Skeletal muscle tissue (tissue), 4 donors: ENCODE measurements around the gene DACT1. TPM values are rescaled to one million over a fixed set of nuclear protein-coding genes. Genes with fewer than 3 reads are reported as not detected.

Experiments
- H3K27ac ChIP-seq: one replicate; pipeline ENCODE4 v1.7.0; 2013; ENCODE audit warnings: mild to moderate bottlenecking, low read depth, low read length, inconsistent platforms
- H3K27me3 ChIP-seq, 3 donors: one replicate each; pipeline ENCODE4 v1.7.0; 2013; ENCODE audit warnings: low read length in 3 of 3; ENCODE audit not compliant: control insufficient read depth in 3 of 3, insufficient read depth in 3 of 3
- H3K36me3 ChIP-seq, 3 donors: one replicate each; pipeline ENCODE4 v1.7.0; 2013; ENCODE audit warnings: low read length in 3 of 3; ENCODE audit not compliant: control insufficient read depth in 3 of 3, insufficient read depth in 3 of 3
- H3K4me1 ChIP-seq, 3 donors: one replicate each; pipeline ENCODE4 v1.7.0; 2013; ENCODE audit warnings: low read length in 3 of 3, mild to moderate bottlenecking in 3 of 3; ENCODE audit not compliant: control insufficient read depth in 3 of 3, insufficient read depth in 3 of 3
- H3K4me3 ChIP-seq, 3 donors: one replicate each; pipeline ENCODE4 v1.7.0; 2013; ENCODE audit warnings: low read length in 3 of 3
- H3K9ac ChIP-seq, 3 donors: one replicate each; pipeline ENCODE4 v1.7.0; 2013; ENCODE audit warnings: low read length in 3 of 3, mild to moderate bottlenecking in 3 of 3, moderate library complexity in 2 of 3, low read depth in 1 of 3
- H3K9me3 ChIP-seq, 3 donors: one replicate each; pipeline ENCODE4 v1.7.0; 2013; ENCODE audit warnings: low read length in 3 of 3; ENCODE audit not compliant: control insufficient read depth in 3 of 3
- total RNA-seq: library from RNA; depleted of rRNA; stranded (reverse); fragments of >200 nt; gene quantifications from one replicate; pipeline ENCODE4 v1.2.3, GENCODE V29; 2014
- donor health status: Osteomylitis.

The DACT1 gene
- total RNA-seq, 1 donor from 2014 or later, result 32.4 TPM

GRCh38 chr14:58645641-58646040 is 7.9 kb downstream of the DACT1 start:
- Histone ChIP-seq H3K9ac (no peak overlapping the region), H3K9me3 (no peaks in the 10 kb centered on the region), H3K27ac (no peak overlapping the region), H3K4me3 (no peak overlapping the region), H3K36me3 (peaks cover 9 to 49% (median 29%) of the 10 kb centered on the region in 3 donors), H3K27me3 (no peaks in the 10 kb centered on the region), H3K4me1 (no peaks in the 10 kb centered on the region)

DNA sequence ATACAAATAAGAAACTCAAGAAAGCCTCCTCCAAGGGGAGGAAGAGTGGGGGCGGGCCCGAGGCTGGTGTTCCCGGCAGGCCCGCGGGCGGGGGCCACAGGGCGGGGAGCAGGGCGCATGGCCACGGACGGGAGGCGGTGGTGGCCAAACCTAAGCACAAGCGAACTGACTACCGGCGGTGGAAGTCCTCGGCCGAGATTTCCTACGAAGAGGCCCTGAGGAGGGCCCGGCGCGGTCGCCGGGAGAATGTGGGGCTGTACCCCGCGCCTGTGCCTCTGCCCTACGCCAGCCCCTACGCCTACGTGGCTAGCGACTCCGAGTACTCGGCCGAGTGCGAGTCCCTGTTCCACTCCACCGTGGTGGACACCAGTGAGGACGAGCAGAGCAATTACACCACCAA is 8.7 kb downstream of the DACT1 start:
- no peak overlapping the region for H3K27ac ChIP-seq
- H3K9me3 ChIP-seq, result no peaks in the 10 kb centered on the region
- no peaks in the 10 kb centered on the region for H3K4me1 ChIP-seq
- peaks cover 9 to 45% (median 27%) of the 10 kb centered on the region in 3 donors for H3K36me3 ChIP-seq
- no peak overlapping the region for H3K9ac ChIP-seq
- no peaks in the 10 kb centered on the region for H3K27me3 ChIP-seq
- no peak overlapping the region for H3K4me3 ChIP-seq

GRCh38 chr14:58647777-58648176 is 10.0 kb downstream of the DACT1 start:
- H3K4me1 ChIP-seq, result no peaks in the 10 kb centered on the region
- no peak overlapping the region for H3K4me3 ChIP-seq
- peaks cover 9 to 36% (median 19%) of the 10 kb centered on the region in 3 donors for H3K36me3 ChIP-seq
- no peak overlapping the region for H3K27ac ChIP-seq
- no peak overlapping the region for H3K9ac ChIP-seq
- H3K9me3 ChIP-seq, result no peaks in the 10 kb centered on the region
- H3K27me3 ChIP-seq, result no peaks in the 10 kb centered on the region

DNA sequence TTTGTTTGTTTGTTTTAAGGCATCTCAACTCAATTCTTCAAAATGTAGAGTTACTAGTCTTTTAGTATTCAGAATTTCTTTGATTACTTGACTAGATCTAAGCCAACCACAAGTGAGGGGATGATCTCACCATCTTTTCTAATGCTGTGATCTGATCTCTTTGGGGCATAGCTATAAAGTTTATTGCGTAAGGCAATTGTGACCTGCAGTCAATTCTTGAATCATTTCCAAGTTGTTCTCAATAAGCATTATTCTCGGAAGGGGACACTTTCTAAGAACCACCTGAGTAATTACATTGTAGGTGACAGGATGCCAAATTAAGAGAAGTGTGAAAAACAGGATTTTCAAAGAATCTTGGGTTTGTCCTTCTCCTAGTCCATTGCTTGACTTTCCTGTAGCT is 13.1 kb downstream of the DACT1 start:
- no peaks in the 10 kb centered on the region for H3K9me3 ChIP-seq

DNA sequence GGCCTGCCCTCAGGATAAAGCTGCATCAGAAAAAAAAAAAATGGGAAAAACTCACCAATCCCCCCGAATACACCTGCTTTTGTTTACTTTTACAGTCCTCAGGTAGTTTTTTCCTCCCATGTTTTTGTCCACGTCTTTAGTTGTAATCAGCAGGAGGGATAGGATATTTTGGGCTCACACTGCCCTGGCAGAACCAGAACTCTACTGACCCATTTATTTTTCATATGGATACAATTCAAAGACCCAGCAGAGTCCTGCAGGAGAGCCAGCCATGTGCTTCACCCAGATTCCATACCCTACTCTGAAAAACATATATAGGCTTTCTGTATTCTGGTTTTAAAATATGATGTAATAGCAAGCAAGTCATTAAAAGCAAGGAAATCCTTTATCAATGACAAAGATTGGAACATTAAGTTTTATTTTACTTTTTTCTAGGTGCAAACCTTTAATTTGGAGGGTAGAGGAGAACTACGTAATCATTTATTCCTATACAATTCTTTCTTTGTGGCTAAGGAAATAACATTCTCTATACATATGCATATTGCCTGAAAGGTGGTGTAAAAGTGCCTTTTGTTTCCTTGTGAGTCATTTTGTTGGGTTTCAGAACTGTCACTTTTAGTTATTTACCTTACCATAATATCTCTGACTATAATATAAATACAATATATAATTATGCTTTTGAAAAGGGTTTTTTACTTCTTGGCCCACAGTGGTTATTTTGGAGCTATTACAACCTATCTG is 19.1 kb downstream of the DACT1 start:
- no peak overlapping the region for H3K4me3 ChIP-seq
- H3K27ac ChIP-seq, result no peak overlapping the region
- no peaks in the 10 kb centered on the region for H3K27me3 ChIP-seq
- no peak overlapping the region for H3K9ac ChIP-seq
- H3K4me1 ChIP-seq, result no peaks in the 10 kb centered on the region
- no peaks in the 10 kb centered on the region for H3K9me3 ChIP-seq
- no peaks in the 10 kb centered on the region for H3K36me3 ChIP-seq

More for the DNA sequence above, 13.1 kb downstream of the DACT1 start:
- peaks cover under 1 to 17% (median 7%) of the 10 kb centered on the region in 3 donors for H3K36me3 ChIP-seq
- no peak overlapping the region for H3K27ac ChIP-seq
- no peaks in the 10 kb centered on the region for H3K27me3 ChIP-seq
- no peak overlapping the region for H3K4me3 ChIP-seq
- no peak overlapping the region for H3K9ac ChIP-seq
- no peaks in the 10 kb centered on the region for H3K4me1 ChIP-seq

DNA sequence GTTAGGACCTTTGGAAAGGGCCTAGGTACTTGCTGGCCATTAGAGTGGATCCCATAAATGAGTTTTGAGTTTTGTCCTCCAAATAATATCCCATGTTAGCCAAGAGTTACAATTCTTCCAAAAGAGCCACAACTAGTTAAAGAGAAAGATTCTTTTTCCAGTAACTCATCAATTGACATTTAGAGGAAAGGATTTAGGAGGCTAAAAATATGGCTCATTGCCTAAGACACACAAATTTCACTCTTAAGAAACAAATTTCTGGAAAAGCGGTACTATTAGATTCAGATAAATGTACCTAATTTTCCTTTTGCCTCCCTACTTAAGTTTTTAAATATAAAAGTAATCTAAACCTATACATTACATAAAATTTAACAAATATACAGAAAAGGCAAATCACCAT is 21.3 kb downstream of the DACT1 start:
- no peaks in the 10 kb centered on the region for H3K4me1 ChIP-seq
- H3K27ac ChIP-seq, result no peak overlapping the region
- H3K4me3 ChIP-seq, result no peak overlapping the region
- H3K9me3 ChIP-seq, result no peaks in the 10 kb centered on the region
- no peak overlapping the region for H3K9ac ChIP-seq
- no peaks in the 10 kb centered on the region for H3K36me3 ChIP-seq
- H3K27me3 ChIP-seq, result no peaks in the 10 kb centered on the region

DNA sequence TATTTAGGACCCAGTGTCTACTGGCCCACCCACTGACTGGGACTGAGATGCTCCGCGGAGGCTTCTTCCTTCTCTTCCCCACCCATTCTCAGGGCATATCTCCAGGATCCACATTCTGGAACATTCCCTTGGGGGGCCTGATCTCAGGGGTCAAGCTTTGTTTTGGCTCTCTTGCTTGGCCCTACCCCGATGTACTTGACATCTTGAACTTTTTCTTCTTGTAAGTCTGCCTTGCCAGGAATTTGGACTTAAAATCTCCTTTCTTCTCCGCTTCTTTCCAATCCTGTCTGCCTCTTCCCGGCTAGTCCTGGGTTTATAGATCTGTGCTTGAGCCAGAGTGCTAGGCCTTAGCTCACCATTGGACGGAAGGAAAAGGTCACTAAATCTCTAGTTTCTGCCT is 22.1 kb downstream of the DACT1 start:
- H3K9ac ChIP-seq, result no peak overlapping the region
- H3K9me3 ChIP-seq, result no peaks in the 10 kb centered on the region
- no peaks in the 10 kb centered on the region for H3K36me3 ChIP-seq
- no peak overlapping the region for H3K4me3 ChIP-seq
- H3K27me3 ChIP-seq, result no peaks in the 10 kb centered on the region
- no peaks in the 10 kb centered on the region for H3K4me1 ChIP-seq
- H3K27ac ChIP-seq, result no peak overlapping the region

DNA sequence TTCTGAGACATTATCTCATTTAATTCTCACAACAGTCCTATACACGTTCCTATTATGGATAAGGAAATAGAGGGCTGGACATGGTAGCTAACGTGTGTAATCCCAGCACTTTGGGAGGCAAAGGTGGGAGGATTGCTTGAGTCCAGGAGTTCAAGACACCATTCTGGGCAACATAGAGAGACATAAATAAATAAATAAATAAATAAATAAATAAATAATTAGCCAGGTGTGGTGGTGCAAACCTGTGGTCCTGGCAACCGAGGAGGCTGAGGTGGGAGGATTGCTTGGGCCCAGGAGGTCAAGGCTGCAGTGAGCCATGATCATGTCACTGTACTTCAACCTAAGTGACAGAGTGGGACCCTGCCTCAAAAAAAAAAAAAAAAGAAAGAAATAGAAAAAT is 22.6 kb downstream of the DACT1 start:
- no peaks in the 10 kb centered on the region for H3K27me3 ChIP-seq
- no peak overlapping the region for H3K27ac ChIP-seq
- H3K36me3 ChIP-seq, result no peaks in the 10 kb centered on the region

GRCh38 chr14:58662018-58662417 is 24.3 kb downstream of the DACT1 start:
- H3K4me1 ChIP-seq, result no peaks in the 10 kb centered on the region
- no peak overlapping the region for H3K9ac ChIP-seq
- H3K9me3 ChIP-seq, result no peaks in the 10 kb centered on the region

More for the DNA sequence above, 22.6 kb downstream of the DACT1 start:
- no peak overlapping the region for H3K4me3 ChIP-seq
- no peaks in the 10 kb centered on the region for H3K9me3 ChIP-seq
- H3K9ac ChIP-seq, result no peak overlapping the region
- no peaks in the 10 kb centered on the region for H3K4me1 ChIP-seq

DNA sequence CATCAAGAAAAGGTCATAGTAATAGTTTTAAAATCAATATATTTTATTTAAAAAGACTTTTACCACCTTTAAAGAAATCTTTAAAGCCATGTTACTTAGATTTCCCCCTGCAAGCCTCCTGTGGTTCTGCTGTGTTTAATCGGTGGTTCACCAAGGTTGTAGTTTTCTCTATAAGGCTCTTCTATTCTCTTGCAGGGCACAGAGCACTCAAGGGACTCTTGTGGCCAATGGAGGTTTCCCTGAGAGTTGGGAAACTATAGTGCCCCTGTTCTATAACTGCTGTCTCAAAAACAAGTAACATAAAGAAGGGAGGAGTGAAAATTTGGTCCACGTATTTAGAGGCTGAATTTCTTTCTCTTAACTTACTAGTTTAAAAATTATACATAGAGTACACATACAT is 25.0 kb downstream of the DACT1 start:
- Histone ChIP-seq H3K4me3 (no peak overlapping the region), H3K36me3 (no peaks in the 10 kb centered on the region), H3K27me3 (no peaks in the 10 kb centered on the region), H3K4me1 (no peaks in the 10 kb centered on the region), H3K9ac (no peak overlapping the region), H3K27ac (no peak overlapping the region), H3K9me3 (no peaks in the 10 kb centered on the region)

More at GRCh38 chr14:58662018-58662417, 24.3 kb downstream of the DACT1 start:
- Histone ChIP-seq H3K27ac (no peak overlapping the region), H3K36me3 (no peaks in the 10 kb centered on the region), H3K27me3 (no peaks in the 10 kb centered on the region), H3K4me3 (no peak overlapping the region)
